GM23338 (cell line): ENCODE measurements around the gene SFMBT2.

Experiments used
- CREB1 ChIP-seq: fragments of 250-450 bp; sonication (Bioruptor Pico); IDR thresholded peaks from 2 replicates; pipeline ENCODE4 v1.5.0; 2020; ENCODE audit warnings: low read depth, mild to moderate bottlenecking, moderate library complexity
- ETS1 ChIP-seq: IDR thresholded peaks from 2 replicates; pipeline ENCODE4 v1.6.1; 2016; ENCODE audit warnings: antibody characterized with exemption
- EZH2 ChIP-seq: fragments of 200-600 bp; sonication (generic); IDR thresholded peaks from one replicate; pipeline ENCODE4 v1.8.0; 2017; ENCODE audit warnings: antibody characterized with exemption, mild to moderate bottlenecking, low read depth; ENCODE audit not compliant: unreplicated experiment
- EZH2phosphoT487 ChIP-seq: fragments of 200-600 bp; sonication (generic); IDR thresholded peaks from one replicate; pipeline ENCODE4 v1.8.1; 2018; ENCODE audit warnings: antibody characterized with exemption; ENCODE audit not compliant: unreplicated experiment
- JUNB ChIP-seq: IDR thresholded peaks from one replicate; pipeline ENCODE4 v1.6.1; 2016; ENCODE audit warnings: antibody characterized with exemption; ENCODE audit not compliant: unreplicated experiment
- POLR2AphosphoS5 ChIP-seq: IDR thresholded peaks from 2 replicates; pipeline ENCODE4 v1.6.1; 2016; ENCODE audit warnings: antibody characterized with exemption, low read depth
- REST ChIP-seq: IDR thresholded peaks from one replicate; pipeline ENCODE4 v1.6.1; 2018; ENCODE audit warnings: antibody characterized with exemption; ENCODE audit not compliant: unreplicated experiment
- STAT1 ChIP-seq: IDR thresholded peaks from one replicate; pipeline ENCODE4 v1.6.1; 2016; ENCODE audit warnings: antibody characterized with exemption; ENCODE audit not compliant: unreplicated experiment
- ZNF114 ChIP-seq: fragments of 250-450 bp; sonication (Bioruptor Pico); IDR thresholded peaks from 2 replicates; pipeline ENCODE4 v1.5.0; 2020; ENCODE audit warnings: mild to moderate bottlenecking, moderate library complexity
- ZNF331 ChIP-seq: fragments of 250-450 bp; sonication (Bioruptor Pico); IDR thresholded peaks from 2 replicates; pipeline ENCODE4 v1.5.0; 2020; ENCODE audit warnings: low read depth, mild to moderate bottlenecking, moderate library complexity
- TF ChIP-seq, protein P1 (sequence below), 2 experiments: fragments of 200-600 bp in 1 of 2; sonication (generic) in 1 of 2; conservative IDR thresholded peaks; 2 replicates each; pipeline versions ENCODE4 v1.5.1 to v1.6.1; 2016 to 2017; ENCODE audit warnings: antibody characterized with exemption in 2 of 2, low read depth in 2 of 2, mild to moderate bottlenecking in 2 of 2, moderate library complexity in 1 of 2

DNA sequence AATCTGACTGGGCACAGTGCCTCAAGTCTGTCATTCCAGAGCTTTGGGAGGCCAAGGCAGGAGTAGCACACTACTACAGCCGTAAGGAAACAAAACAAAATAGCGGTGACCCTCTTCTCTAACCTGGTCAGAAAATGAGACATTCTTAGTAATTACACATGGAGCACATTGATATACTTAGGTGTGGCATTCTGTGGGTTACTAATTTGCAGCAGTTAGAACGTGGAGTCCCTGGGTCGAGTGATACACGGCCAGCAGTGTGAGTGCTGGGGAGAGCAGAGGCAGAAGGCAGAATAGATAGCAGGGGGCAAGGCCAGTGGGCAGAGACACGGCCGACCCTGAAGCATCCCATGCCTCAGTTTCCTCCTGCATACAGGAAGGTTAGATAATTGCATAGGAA, 28.9 kb upstream of the SFMBT2 start:
- TF ChIP-seq STAT1 = no peak
- TF ChIP-seq, protein P1, sequence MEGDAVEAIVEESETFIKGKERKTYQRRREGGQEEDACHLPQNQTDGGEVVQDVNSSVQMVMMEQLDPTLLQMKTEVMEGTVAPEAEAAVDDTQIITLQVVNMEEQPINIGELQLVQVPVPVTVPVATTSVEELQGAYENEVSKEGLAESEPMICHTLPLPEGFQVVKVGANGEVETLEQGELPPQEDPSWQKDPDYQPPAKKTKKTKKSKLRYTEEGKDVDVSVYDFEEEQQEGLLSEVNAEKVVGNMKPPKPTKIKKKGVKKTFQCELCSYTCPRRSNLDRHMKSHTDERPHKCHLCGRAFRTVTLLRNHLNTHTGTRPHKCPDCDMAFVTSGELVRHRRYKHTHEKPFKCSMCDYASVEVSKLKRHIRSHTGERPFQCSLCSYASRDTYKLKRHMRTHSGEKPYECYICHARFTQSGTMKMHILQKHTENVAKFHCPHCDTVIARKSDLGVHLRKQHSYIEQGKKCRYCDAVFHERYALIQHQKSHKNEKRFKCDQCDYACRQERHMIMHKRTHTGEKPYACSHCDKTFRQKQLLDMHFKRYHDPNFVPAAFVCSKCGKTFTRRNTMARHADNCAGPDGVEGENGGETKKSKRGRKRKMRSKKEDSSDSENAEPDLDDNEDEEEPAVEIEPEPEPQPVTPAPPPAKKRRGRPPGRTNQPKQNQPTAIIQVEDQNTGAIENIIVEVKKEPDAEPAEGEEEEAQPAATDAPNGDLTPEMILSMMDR (conservative IDR thresholded peaks at IDR 0.05; ENCODE audit: low read depth in 2 of 2) = no peak
- TF ChIP-seq EZH2 = no peak
- TF ChIP-seq CREB1 (CRISPR knock-in tag) = no peak
- no peak for TF ChIP-seq EZH2phosphoT487
- no peak for TF ChIP-seq JUNB
- no peak for TF ChIP-seq REST
- TF ChIP-seq POLR2AphosphoS5 = no peak
- no peak for TF ChIP-seq ZNF114 (CRISPR knock-in tag)
- no peak for TF ChIP-seq ZNF331
- TF ChIP-seq ETS1 = no peak
